Chondrocyte (in vitro differentiated cells): ENCODE results near the gene LNP1. TPM values are rescaled to one million over a fixed set of nuclear protein-coding genes. Genes with fewer than 3 reads are reported as not detected.

Source experiments
- DNase-seq: peaks from one replicate; pipeline ENCODE4 v3.0.0; 2021; ENCODE audit warnings: mixed read lengths, low spot score
- H3K27ac Mint-ChIP-seq: one replicate; pipeline ENCODE4 v1.8.0; 2021; ENCODE audit warnings: mild to moderate bottlenecking, moderate library complexity, mixed read lengths; ENCODE audit not compliant: unreplicated experiment
- H3K27me3 Mint-ChIP-seq: 2 replicates; pipeline ENCODE4 v1.8.0; 2021; ENCODE audit warnings: low read depth, mixed read lengths
- H3K36me3 Mint-ChIP-seq: 2 replicates; pipeline ENCODE4 v1.8.0; 2021; ENCODE audit warnings: low read depth, mixed read lengths
- H3K4me1 Mint-ChIP-seq: 2 replicates; pipeline ENCODE4 v1.8.0; 2021; ENCODE audit warnings: low read depth, mild to moderate bottlenecking, mixed read lengths
- H3K4me3 Mint-ChIP-seq: one replicate; pipeline ENCODE4 v1.8.0; 2021; ENCODE audit warnings: mild to moderate bottlenecking, moderate library complexity, mixed read lengths; ENCODE audit not compliant: unreplicated experiment
- H3K9me3 Mint-ChIP-seq: 2 replicates; pipeline ENCODE4 v1.8.0; 2021; ENCODE audit warnings: low read depth, mixed read lengths
- total RNA-seq: library from RNA; stranded (reverse); gene quantifications from 3 replicates; pipeline ENCODE4 v1.2.1, GENCODE V29; 2021
- TF ChIP-seq, protein P1 (sequence below): fragments of 200-600 bp; sonication (generic); IDR thresholded peaks from 2 replicates; pipeline ENCODE4 v1.5.0; 2021; ENCODE audit warnings: antibody characterized with exemption, mild to moderate bottlenecking, moderate library complexity

The LNP1 gene
- total RNA-seq, 1 donor from 2014 or later = 1.0 TPM

- H3K27me3 Mint-ChIP-seq = no peaks in the 10 kb centered on the region
- H3K9me3 Mint-ChIP-seq = no peaks in the 10 kb centered on the region
- TF ChIP-seq, protein P1, sequence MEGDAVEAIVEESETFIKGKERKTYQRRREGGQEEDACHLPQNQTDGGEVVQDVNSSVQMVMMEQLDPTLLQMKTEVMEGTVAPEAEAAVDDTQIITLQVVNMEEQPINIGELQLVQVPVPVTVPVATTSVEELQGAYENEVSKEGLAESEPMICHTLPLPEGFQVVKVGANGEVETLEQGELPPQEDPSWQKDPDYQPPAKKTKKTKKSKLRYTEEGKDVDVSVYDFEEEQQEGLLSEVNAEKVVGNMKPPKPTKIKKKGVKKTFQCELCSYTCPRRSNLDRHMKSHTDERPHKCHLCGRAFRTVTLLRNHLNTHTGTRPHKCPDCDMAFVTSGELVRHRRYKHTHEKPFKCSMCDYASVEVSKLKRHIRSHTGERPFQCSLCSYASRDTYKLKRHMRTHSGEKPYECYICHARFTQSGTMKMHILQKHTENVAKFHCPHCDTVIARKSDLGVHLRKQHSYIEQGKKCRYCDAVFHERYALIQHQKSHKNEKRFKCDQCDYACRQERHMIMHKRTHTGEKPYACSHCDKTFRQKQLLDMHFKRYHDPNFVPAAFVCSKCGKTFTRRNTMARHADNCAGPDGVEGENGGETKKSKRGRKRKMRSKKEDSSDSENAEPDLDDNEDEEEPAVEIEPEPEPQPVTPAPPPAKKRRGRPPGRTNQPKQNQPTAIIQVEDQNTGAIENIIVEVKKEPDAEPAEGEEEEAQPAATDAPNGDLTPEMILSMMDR = no peak
- DNase-seq = no peak
- peak overlapping the region; percentile 54 for H3K27ac Mint-ChIP-seq
- peaks cover 25% of the 10 kb centered on the region for H3K36me3 Mint-ChIP-seq
- H3K4me3 Mint-ChIP-seq = no peak overlapping the region
- H3K4me1 Mint-ChIP-seq = peaks cover 11% of the 10 kb centered on the region
These were observed 32.9 kb upstream of the LNP1 start for GRCh38 chr3:100368441-100368840.

DNA sequence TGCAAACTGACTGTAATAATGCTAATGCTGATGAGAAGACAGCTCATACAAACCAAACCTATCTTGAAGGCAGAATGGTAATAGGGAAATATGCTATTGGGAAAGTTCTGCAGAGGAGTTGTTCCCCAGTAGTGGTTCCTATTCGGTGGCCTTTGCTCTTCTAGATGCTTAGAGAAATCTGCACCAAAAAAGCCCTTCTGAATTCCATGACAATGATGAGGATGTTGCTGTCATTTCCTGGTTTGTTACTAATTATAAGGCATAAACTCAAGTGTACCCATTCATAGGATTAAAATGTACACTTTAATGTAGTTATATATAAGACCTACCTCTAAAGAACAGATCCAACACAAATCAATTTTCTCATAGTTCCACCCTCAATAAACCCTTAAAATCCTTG is 30.6 kb upstream of the LNP1 start:
- Mint-ChIP-seq H3K4me1 (peaks cover 11% of the 10 kb centered on the region), H3K36me3 (peaks cover 16% of the 10 kb centered on the region), H3K4me3 (no peak overlapping the region), H3K27ac (no peak overlapping the region), H3K9me3 (no peaks in the 10 kb centered on the region), H3K27me3 (no peaks in the 10 kb centered on the region)
- TF ChIP-seq, protein P1 = no peak
- DNase-seq = no peak

- DNase-seq = no peak
- no peaks in the 10 kb centered on the region for H3K4me1 Mint-ChIP-seq
- peaks cover 16% of the 10 kb centered on the region for H3K36me3 Mint-ChIP-seq
- H3K27me3 Mint-ChIP-seq = no peaks in the 10 kb centered on the region
- TF ChIP-seq, protein P1 = no peak
- H3K27ac Mint-ChIP-seq = no peak overlapping the region
- no peak overlapping the region for H3K4me3 Mint-ChIP-seq
- no peaks in the 10 kb centered on the region for H3K9me3 Mint-ChIP-seq
These were observed 26.8 kb upstream of the LNP1 start for GRCh38 chr3:100374521-100374920.

- no peak overlapping the region for H3K27ac Mint-ChIP-seq
- no peak for DNase-seq
- no peak overlapping the region for H3K4me3 Mint-ChIP-seq
- no peaks in the 10 kb centered on the region for H3K4me1 Mint-ChIP-seq
- no peaks in the 10 kb centered on the region for H3K9me3 Mint-ChIP-seq
- TF ChIP-seq, protein P1 = no peak
- peaks cover 17% of the 10 kb centered on the region for H3K36me3 Mint-ChIP-seq
- no peaks in the 10 kb centered on the region for H3K27me3 Mint-ChIP-seq
These were observed 25.0 kb upstream of the LNP1 start for GRCh38 chr3:100376301-100376700.

DNA sequence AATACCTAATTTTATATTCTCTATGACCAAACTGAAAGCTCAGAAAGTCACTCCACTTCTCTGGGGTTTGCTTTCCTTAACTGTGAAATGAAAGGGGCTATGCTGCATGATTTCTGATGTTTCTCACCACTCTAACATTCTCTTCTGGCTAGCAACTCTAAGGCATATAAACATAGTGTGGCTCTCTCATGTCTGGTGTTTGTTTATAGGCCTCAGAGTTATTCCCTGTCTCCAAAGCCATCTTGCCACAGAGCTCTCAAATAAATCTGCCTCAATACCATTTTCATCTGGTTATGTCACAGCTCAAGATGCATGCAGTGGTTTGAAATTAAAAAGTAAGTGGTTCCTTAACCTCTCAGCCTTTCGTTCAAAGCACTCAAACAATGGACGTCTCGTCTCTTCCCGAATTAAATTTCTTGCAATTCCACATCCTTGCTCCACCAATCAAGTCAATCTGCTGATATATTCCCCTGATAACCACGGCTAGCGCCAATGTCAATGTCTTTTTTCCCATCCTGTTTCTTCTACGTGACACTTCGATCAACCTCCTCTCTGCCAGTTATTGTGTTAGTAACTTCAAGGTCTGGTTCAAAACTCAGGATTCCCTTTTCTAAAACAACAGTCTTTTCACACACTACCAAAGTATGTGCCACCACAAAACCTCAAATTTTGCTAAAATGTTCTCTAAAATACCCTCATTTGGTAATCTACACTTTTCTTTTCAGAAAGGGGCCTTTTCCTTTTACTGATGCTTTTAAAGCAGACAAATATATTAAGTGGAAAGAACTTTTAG is 16.4 kb upstream of the LNP1 start:
- peak overlapping the region; percentile 83 for H3K27ac Mint-ChIP-seq
- peaks cover 15% of the 10 kb centered on the region for H3K36me3 Mint-ChIP-seq

More for the DNA sequence above, 16.4 kb upstream of the LNP1 start:
- no peak for DNase-seq
- TF ChIP-seq, protein P1 = no peak
- peak overlapping the region; percentile 2 for H3K4me3 Mint-ChIP-seq
- H3K27me3 Mint-ChIP-seq = no peaks in the 10 kb centered on the region
- peaks cover 12% of the 10 kb centered on the region for H3K9me3 Mint-ChIP-seq
- H3K4me1 Mint-ChIP-seq = peaks cover 49% of the 10 kb centered on the region
